IPS-15b (cell line): ENCODE data around the gene EN1.
A peak's percentile ranks its signal among the peaks of the same experiment; 100 is the strongest.

Experiments
- H3K27me3 ChIP-seq: one replicate; pipeline ENCODE4 v1.6.1; 2013; ENCODE audit warnings: low read length; ENCODE audit not compliant: control insufficient read depth, insufficient read depth
- H3K36me3 ChIP-seq: one replicate; pipeline ENCODE4 v1.6.1; 2013; ENCODE audit warnings: low read length; ENCODE audit not compliant: control insufficient read depth, insufficient read depth
- H3K4me1 ChIP-seq: one replicate; pipeline ENCODE4 v1.6.1; 2013; ENCODE audit warnings: mild to moderate bottlenecking, low read length; ENCODE audit not compliant: control insufficient read depth, insufficient read depth
- H3K4me3 ChIP-seq: one replicate; pipeline ENCODE4 v1.5.1; 2013; ENCODE audit warnings: low read depth, low read length
- H3K9ac ChIP-seq: one replicate; pipeline ENCODE4 v1.6.1; 2013; ENCODE audit warnings: low read depth, mild to moderate bottlenecking, low read length
- H3K9me3 ChIP-seq: one replicate; pipeline ENCODE4 v1.6.1; 2013; ENCODE audit warnings: mild to moderate bottlenecking, low read length; ENCODE audit not compliant: control insufficient read depth, insufficient read depth

EN1 gene

DNA sequence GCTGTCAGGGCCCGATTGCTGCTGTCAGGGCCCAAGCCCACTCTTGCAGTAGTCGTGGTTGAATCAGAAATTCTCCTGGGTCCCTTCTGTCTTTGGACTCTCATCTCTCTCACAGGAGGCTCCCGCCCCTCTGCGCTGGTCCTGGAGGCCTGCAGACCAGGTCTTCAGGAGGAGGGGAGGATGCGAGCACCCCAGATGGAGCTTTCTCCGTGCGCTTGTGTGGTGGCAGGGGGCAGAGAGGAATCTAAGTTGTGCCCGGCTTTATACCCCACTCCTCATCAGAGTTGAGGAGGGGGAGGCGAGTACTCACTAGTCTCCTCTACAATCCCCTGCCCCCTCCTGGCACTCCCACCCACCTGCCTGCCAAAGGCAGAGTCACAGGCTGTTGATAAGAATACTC, 10.4 kb downstream of the EN1 start:
- Histone ChIP-seq H3K9me3 (no peaks in the 10 kb centered on the region), H3K4me1 (peaks cover 7% of the 10 kb centered on the region), H3K9ac (no peak overlapping the region), H3K4me3 (peak overlapping the region; percentile 24), H3K27me3 (peaks cover 100% of the 10 kb centered on the region), H3K36me3 (no peaks in the 10 kb centered on the region)

DNA sequence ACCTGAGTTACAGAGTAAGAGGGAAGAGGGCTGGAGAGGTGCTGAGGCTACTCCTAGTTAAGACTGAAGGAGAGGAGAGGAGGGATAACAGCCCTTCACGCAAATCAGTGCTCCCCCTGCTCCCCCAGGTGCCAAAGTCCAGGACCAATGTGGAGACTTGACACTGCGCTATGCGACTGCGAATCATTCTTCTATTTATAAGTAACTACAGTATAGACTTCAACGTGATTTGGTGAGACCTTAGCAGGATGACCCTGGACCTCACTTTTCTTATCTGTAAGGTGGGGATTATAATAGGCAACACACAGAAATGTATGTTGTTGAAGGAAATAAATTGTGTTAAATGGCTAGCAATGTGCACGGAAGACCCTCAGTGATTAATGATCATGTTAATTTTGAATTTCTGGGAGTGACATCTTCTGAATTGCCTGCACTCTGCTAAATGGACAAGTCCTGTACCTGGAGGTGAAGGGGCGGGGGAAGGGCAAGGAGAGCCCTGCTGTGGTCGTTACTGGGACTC, 11.0 kb downstream of the EN1 start:
- no peaks in the 10 kb centered on the region for H3K9me3 ChIP-seq
- H3K36me3 ChIP-seq = no peaks in the 10 kb centered on the region
- peaks cover 100% of the 10 kb centered on the region for H3K27me3 ChIP-seq
- H3K4me3 ChIP-seq = peak overlapping the region; percentile 59
- no peak overlapping the region for H3K9ac ChIP-seq
- peaks cover 7% of the 10 kb centered on the region for H3K4me1 ChIP-seq

DNA sequence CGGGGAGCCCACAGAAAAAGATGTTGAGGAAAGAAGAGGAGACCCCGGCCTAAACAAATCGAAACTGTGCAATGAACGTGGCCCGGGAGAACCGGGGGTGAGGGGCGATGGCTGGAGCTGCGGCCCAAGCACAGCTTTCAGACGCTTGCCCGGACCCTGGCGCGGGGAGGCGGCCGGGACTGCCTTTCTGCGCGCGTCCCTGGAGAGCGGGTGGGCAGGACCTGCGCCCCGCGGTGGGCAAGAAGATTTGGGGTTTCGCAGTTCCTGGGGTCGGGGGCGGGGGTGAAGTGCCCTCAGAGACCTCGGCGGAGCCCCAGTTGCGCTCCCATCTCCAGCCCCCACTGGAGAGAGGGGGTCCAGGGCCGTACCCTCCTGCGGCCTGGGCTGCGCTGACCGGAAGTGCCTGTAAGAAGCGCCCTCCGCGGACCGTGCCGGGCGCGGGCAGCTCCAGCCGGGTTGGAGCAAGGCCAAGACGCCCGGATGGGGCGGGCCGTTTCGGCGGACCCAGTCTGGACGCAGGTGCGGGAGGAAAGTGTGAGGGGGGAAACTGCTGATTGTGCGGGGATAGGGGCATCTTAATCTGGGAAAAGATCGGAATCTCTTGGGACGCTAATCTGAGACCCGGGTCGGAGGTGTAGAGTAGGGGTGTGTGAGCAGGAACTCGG, 11.6 kb downstream of the EN1 start:
- Histone ChIP-seq H3K4me3 (peak overlapping the region; percentile 59), H3K36me3 (no peaks in the 10 kb centered on the region), H3K9me3 (no peaks in the 10 kb centered on the region), H3K4me1 (peaks cover 7% of the 10 kb centered on the region), H3K27me3 (peaks cover 100% of the 10 kb centered on the region), H3K9ac (no peak overlapping the region)

DNA sequence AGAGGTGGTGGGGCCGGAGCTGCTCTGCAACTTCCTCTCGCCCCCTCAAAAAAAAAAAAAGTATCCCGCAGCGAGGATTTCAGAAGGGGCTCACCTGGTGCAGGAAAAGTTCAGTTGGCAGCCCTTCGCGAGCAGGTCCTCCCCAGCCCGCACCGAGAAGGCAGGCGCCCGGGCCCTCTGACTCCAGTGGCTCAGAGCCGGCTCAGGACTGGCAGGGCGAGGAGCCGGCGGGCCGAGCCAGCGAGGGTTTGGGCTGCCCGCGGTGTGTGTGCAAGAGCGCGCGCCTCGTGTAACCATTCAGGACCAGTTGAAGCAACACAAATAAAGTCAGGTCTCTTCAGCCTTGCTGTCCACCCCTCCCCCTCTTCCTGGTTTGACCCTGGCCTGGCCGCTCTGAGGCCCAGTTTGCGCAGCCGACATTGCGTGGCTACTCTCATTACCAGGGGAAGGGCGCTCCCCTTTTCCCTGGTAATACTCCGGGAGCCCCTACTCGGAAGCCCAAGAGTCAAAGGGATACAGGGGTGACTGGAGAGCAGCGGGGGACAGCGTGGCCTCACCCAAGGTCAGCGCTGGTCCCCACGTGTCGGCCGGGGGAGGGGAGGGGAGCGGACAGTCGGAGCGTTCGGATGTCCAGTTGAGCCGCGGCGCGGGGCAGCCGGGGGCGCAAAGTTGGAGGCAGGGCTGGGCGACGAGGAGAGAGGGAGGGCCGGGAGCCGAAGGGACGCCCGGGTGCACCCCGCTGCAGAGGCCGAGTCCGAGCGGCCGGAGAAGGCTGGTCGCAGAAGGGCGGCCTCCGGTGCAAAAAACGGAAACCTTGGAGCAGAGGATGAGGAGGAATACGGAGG, 12.3 kb downstream of the EN1 start:
- peak overlapping the region; percentile 59 for H3K4me3 ChIP-seq
- peaks cover 7% of the 10 kb centered on the region for H3K4me1 ChIP-seq
- no peaks in the 10 kb centered on the region for H3K36me3 ChIP-seq
- no peak overlapping the region for H3K9ac ChIP-seq
- H3K27me3 ChIP-seq = peaks cover 100% of the 10 kb centered on the region
- H3K9me3 ChIP-seq = no peaks in the 10 kb centered on the region

DNA sequence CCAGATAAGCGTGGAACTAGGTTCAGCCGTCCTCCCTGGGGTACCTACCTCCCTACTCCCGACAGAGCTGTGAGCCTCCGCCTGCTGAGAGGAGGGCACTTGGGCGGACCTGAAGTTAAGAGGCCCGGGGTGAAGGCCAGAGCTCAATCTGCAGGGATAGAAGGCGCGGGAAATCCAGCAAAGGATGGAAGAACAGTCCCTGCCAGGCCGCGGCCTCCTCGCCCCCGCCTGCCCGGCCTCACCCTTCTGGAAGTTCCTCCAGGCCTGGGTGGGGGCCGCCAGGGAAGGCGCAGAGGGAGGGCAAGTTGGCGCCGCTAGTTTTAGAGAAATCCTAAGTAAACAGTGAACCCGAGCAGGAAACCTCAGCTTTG, 13.0 kb downstream of the EN1 start:
- Histone ChIP-seq H3K9ac (no peak overlapping the region), H3K36me3 (no peaks in the 10 kb centered on the region), H3K4me1 (peaks cover 7% of the 10 kb centered on the region), H3K4me3 (peak overlapping the region; percentile 59), H3K27me3 (peaks cover 100% of the 10 kb centered on the region), H3K9me3 (no peaks in the 10 kb centered on the region)

DNA sequence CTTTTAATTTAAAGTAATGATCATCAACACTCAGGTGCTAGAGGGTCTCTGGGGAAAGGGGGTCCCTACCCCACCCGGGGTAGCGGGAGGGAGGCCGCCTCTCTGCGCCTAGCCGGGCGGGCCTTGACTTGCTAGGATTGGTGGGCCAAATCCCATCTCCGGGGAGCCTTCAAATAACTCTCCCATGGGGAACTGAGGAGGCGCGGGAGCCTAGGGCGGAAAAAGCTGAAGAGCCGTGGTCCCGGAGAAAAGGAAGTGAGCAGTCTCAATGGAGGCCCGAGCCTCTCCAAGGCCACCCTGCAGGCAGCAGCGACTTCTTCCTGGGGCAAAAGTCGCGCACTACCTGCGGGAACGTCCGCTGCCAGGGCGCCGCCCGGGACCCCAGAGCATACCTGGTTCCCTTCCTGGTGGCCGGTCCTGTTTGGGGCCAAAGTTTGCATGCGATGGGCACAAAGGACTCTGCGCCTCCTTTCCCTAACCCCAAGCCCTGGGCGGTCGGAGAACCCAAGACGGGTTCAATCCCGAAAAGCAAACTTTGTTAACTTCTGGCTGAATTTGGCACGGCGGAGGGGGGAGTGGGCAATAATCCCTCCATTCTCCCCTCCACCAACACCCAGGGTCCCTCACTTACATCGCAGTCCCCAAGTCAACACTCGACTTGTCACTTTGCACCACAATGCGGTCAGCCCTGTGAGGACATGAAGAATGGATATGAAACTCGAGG, 13.6 kb downstream of the EN1 start:
- Histone ChIP-seq H3K9ac (no peak overlapping the region), H3K4me3 (peak overlapping the region; percentile 59), H3K27me3 (peaks cover 100% of the 10 kb centered on the region), H3K4me1 (peaks cover 7% of the 10 kb centered on the region), H3K36me3 (no peaks in the 10 kb centered on the region), H3K9me3 (no peaks in the 10 kb centered on the region)

DNA sequence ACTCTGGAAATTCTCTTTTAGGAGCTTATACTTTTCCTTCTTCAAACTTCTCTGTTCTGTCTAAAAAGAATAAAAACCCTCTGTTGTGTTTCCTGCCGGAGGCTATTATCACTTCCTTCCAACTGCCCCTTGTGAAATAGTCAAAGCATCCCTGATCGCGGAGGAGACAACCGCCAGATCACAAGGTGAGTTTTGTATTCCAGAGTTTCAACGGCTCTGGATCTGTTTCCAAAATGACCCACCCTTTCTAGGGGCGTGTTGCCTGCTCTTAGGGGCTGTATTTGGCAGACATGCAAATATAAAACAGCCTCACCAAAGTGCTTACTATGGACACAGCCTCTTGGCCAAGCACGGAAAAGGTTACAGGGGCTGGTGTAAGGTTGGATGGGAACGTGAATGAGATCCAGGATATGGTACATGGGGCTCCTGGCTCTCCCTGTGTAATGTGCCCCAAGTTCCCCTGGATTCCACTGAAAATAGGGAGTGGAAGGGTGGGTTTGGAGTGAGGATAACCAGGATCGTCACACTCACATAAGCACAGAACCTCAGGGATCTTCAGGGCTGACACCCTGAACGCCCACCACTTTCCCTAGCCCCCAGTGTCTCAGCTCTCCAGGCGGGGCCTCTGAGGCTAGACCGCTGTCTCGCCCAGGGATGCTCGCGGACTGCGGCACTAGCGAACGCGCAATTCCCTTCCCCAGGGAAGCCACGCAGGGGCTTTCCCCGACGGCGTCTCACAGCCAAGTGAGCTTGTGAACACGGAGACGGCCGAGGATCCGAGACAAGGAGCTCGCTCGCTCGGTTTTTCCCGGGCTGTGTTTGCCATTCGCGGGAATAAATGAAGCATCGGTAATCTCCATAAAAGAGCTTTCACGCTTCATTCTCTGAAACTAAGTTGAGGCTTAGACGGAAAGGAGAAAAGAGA, 14.4 kb downstream of the EN1 start:
- Histone ChIP-seq H3K4me3 (peak overlapping the region; percentile 59), H3K4me1 (peaks cover 7% of the 10 kb centered on the region), H3K36me3 (no peaks in the 10 kb centered on the region), H3K27me3 (peaks cover 99% of the 10 kb centered on the region), H3K9me3 (no peaks in the 10 kb centered on the region), H3K9ac (no peak overlapping the region)

DNA sequence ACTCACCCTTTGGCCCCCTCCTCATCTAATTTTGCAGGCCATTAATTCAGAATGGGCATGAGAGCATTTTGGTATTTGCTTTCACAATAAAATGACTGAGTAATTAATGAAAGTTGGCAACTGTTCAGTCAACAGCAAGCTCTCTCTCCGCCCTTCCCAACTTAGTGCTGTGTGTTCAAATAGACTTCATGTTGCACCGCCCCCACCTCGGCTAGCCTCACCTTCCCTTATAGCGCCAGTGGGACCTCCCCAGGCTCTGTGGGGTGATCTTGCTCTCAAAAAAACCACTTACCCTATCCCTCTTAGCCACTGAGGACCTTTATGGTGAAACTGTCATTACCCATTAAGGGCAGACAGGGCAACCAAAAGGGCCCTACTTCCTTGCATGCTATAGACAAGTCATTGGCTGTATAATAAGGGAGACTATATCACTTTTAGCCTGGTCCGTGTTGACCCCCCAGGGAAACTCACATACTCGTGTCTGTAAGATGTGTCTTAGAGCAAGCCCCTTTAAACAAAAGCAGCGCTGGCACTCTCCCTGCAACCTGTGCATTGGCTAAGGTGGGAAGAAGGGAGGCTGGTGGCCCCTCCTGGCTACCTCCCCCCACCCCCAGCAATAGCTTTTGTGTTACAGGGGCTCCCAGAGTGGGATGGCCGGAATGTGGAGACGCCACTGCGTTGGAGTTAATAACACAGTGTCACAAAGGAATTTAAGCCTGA, 15.2 kb downstream of the EN1 start:
- no peaks in the 10 kb centered on the region for H3K36me3 ChIP-seq
- peak overlapping the region; percentile 22 for H3K4me3 ChIP-seq
- H3K4me1 ChIP-seq = peaks cover 7% of the 10 kb centered on the region
- H3K27me3 ChIP-seq = peaks cover 96% of the 10 kb centered on the region
- no peaks in the 10 kb centered on the region for H3K9me3 ChIP-seq
- H3K9ac ChIP-seq = no peak overlapping the region

DNA sequence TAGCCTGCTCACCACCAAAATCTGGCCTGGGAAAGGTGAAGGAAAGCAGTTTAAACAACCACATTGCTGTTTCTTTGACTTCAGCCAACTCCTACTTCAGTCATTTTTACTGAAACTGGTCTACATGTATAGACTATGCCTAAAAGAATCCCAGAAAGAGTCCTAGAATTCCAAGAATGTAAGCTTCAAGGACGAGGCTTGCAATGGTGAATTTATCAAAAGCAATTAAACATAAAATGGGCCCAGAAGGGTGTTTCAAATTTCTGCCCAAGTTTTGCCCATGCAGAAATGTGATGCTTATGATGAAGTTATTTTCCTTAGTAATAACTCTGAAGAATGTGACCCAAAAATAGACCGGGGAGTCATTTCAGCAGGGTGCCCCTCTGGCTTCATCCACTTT, 16.6 kb downstream of the EN1 start:
- H3K36me3 ChIP-seq = no peaks in the 10 kb centered on the region
- H3K9ac ChIP-seq = no peak overlapping the region
- H3K9me3 ChIP-seq = no peaks in the 10 kb centered on the region
- H3K4me3 ChIP-seq = no peak overlapping the region
- peaks cover 89% of the 10 kb centered on the region for H3K27me3 ChIP-seq
- H3K4me1 ChIP-seq = peaks cover 6% of the 10 kb centered on the region

DNA sequence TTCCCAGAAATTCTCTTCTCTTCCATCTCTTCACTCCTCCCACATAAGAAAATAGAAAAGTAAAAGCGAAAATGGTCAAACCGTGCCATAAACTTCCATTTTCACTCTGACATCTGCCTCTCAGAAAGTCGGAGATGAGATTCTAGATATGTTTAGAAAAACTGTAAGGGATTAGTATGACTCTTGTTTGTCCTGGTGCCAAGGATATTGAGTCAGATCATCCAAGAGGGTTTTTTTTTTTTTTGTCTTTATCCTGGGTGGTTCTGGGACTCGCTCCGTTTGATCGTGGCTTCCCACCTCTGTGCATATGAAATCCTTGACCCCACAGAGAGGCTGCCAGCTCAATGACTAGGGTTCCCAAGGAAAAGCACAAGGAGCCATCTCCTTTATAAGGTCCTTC, 17.3 kb downstream of the EN1 start:
- Histone ChIP-seq H3K4me3 (no peak overlapping the region), H3K9me3 (no peaks in the 10 kb centered on the region), H3K27me3 (peaks cover 89% of the 10 kb centered on the region), H3K36me3 (no peaks in the 10 kb centered on the region), H3K4me1 (peaks cover 6% of the 10 kb centered on the region), H3K9ac (no peak overlapping the region)
